ENCODE measurements around the gene TAS2R20. TPM values are rescaled to one million over a fixed set of nuclear protein-coding genes. Genes with fewer than 3 reads are reported as not detected.

Gene TAS2R20
- total RNA-seq, 1 donor from 2014 or later = 1.8 TPM

DNA sequence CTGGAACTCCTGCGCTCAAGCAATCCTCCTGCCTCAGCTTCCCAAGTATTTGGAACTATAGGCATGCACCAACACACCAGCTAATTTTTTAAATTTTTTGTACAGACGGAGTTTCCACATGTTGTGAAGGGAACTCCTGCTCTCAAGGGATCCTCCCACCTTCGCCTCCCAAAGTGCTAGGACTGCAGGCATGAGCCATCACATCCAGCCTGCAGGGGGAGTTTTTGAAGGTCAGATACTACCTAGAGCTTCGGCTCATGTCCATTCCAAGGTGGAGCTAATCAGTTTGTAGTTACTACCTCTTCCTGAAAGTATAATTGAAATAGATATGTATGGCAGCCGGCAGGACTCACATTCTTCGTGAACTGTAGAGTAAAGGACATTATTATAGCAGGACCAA, 28.0 kb upstream of the TAS2R20 start:
- no peak overlapping the region for H3K4me3 ChIP-seq (ENCODE audit: low read depth, low read length)
- no peaks in the 10 kb centered on the region for H3K36me3 ChIP-seq (ENCODE audit: control insufficient read depth, insufficient read depth, low read length)
- DNase-seq (ENCODE audit: low read depth) = no peak
- FAIRE-seq = no peak
- TF ChIP-seq, protein P1, sequence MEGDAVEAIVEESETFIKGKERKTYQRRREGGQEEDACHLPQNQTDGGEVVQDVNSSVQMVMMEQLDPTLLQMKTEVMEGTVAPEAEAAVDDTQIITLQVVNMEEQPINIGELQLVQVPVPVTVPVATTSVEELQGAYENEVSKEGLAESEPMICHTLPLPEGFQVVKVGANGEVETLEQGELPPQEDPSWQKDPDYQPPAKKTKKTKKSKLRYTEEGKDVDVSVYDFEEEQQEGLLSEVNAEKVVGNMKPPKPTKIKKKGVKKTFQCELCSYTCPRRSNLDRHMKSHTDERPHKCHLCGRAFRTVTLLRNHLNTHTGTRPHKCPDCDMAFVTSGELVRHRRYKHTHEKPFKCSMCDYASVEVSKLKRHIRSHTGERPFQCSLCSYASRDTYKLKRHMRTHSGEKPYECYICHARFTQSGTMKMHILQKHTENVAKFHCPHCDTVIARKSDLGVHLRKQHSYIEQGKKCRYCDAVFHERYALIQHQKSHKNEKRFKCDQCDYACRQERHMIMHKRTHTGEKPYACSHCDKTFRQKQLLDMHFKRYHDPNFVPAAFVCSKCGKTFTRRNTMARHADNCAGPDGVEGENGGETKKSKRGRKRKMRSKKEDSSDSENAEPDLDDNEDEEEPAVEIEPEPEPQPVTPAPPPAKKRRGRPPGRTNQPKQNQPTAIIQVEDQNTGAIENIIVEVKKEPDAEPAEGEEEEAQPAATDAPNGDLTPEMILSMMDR (IDR thresholded peaks at IDR 0.05; ENCODE audit: insufficient read depth, low read length, severe bottlenecking) = no peak
- H3K27me3 ChIP-seq (ENCODE audit: control insufficient read depth, insufficient read depth, low read length) = no peaks in the 10 kb centered on the region

DNA sequence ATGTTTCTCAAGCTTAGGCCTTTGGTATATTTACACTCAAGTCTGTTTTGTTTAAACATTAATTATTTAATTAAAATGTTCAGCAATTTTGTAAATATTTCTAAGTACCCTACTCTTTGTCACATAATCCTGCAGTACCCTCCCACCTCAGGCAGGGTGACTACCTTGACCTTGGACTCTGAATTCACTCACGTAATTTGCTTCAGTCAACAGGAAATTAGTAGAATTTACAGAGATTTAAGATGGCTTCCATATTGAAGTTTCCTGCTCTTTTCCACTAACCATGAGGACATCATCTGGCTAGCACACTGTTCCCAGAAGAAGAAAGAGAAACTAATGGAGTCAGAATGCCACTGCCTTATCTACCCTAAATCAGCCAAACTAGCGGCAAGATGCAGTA, 25.3 kb upstream of the TAS2R20 start:
- no peak for DNase-seq (ENCODE audit: low read depth)
- Histone ChIP-seq H3K27me3 (ENCODE audit: control insufficient read depth, insufficient read depth, low read length) (no peaks in the 10 kb centered on the region), H3K4me3 (ENCODE audit: low read depth, low read length) (no peak overlapping the region), H3K36me3 (ENCODE audit: control insufficient read depth, insufficient read depth, low read length) (no peaks in the 10 kb centered on the region)
- TF ChIP-seq, protein P1 (IDR thresholded peaks at IDR 0.05; ENCODE audit: insufficient read depth, low read length, severe bottlenecking) = no peak
- FAIRE-seq = no peak

DNA sequence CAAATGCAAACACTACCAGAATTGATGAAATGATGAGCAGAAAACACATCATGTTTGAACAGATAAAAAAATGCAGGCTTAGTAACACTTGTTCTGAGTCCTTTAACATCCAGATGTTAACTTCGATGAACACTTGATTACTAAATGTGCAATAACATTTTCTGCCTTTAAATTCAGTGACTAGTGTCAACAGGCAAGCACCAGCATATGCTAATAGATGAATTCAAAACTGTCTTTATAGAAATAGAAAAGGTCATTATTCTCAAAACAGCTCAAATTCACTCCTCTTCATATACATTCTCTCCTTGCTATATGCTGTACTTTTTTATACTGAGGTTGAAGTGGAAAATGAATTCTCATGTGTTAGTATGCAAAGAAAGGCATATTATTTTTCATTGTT, 24.4 kb upstream of the TAS2R20 start, which contains the start of gene TAS2R19:
TSS of gene TAS2R19 (minus strand) at position 101 of the 400 bp plus-strand sequence. CDS start at position 52, 49 bp downstream.
- TF ChIP-seq, protein P1 (IDR thresholded peaks at IDR 0.05; ENCODE audit: insufficient read depth, low read length, severe bottlenecking) = no peak
- Histone ChIP-seq H3K27me3 (ENCODE audit: control insufficient read depth, insufficient read depth, low read length) (no peaks in the 10 kb centered on the region), H3K36me3 (ENCODE audit: control insufficient read depth, insufficient read depth, low read length) (no peaks in the 10 kb centered on the region), H3K4me3 (ENCODE audit: low read depth, low read length) (no peak within 1 kb of the TSS)
- FAIRE-seq = no peak
- no peak for DNase-seq (ENCODE audit: low read depth)

DNA sequence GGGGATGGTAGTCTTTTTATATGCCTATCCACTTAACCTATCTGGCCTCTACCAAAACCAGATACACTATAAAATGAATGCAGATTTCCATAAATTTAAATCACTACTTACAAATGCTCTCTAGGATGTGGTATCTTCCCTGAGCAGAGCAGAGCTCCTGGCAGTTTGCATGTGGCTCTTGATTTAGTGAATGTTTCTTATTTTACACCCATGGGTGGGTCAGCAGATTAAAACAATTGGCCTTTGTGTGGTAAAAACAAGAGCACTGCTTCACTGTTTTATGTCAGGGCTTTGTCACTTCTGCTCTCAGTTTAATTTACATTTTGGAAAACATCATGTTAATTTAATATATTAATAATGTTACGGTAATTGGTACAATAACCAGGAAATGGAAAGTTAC, 18.8 kb upstream of the TAS2R20 start:
- Histone ChIP-seq H3K27me3 (ENCODE audit: control insufficient read depth, insufficient read depth, low read length) (no peaks in the 10 kb centered on the region), H3K4me3 (ENCODE audit: low read depth, low read length) (no peak overlapping the region), H3K36me3 (ENCODE audit: control insufficient read depth, insufficient read depth, low read length) (no peaks in the 10 kb centered on the region)
- FAIRE-seq (no peak), DNase-seq (ENCODE audit: low read depth) (no peak)
- TF ChIP-seq, protein P1 (IDR thresholded peaks at IDR 0.05; ENCODE audit: insufficient read depth, low read length, severe bottlenecking) = no peak

DNA sequence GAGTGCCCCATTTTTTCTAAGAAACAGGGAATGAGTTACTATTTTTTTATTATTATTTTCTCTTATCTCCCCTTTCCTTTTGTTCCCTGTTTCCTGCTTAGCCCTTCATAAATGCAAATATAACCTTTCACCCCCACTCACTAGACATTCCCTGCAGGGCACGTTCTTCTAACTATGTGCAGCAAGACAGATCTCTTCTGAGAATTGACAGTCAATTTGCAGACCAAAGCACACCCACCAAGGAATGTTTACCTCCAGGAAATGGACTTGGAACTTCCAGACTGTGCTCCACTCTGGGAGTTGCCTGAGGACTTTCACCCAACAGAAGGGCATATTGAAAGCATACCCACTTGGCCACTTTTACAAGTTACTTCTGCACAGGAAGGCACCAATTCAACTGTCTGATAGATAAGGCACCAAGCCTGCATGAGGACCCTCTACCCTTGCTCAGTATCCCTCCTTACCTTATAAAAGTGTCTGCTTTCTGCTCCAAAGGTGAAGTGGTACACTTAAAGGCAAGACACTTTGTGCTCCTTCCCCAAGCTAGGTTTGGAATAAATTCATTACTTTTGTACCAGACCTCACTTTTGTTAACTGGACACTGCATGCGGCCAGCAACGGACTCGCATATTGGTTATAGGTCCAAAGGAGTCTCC, 17.8 kb upstream of the TAS2R20 start:
- FAIRE-seq = no peak
- no peaks in the 10 kb centered on the region for H3K36me3 ChIP-seq (ENCODE audit: control insufficient read depth, insufficient read depth, low read length)
- TF ChIP-seq, protein P1 (IDR thresholded peaks at IDR 0.05; ENCODE audit: insufficient read depth, low read length, severe bottlenecking) = no peak

DNA sequence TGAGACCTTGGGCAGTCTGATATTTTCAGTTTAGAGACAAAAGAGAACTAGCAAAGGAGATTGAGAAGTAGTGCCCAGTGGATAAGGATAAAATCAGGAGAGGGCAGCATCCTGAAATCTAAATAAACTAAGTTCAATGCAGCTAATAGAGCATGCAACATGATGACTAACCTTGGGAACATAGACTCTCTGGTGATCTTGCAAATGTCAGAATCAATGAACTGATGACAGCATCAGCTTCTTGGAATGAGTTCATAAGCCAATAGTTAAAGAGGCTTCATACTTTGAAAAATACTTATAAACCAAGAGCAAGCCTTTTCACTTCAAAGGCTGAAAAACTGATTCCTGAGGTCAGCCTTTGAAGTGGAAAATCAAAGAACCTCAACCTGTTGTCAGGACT, 16.1 kb upstream of the TAS2R20 start:
- H3K27me3 ChIP-seq (ENCODE audit: control insufficient read depth, insufficient read depth, low read length) = no peaks in the 10 kb centered on the region
- DNase-seq (ENCODE audit: low read depth) (no peak), FAIRE-seq (no peak)
- TF ChIP-seq, protein P1 (IDR thresholded peaks at IDR 0.05; ENCODE audit: insufficient read depth, low read length, severe bottlenecking) = no peak
- H3K36me3 ChIP-seq (ENCODE audit: control insufficient read depth, insufficient read depth, low read length) = no peaks in the 10 kb centered on the region
- H3K4me3 ChIP-seq (ENCODE audit: low read depth, low read length) = no peak overlapping the region

More for the DNA sequence above, 17.8 kb upstream of the TAS2R20 start:
- Histone ChIP-seq H3K4me3 (ENCODE audit: low read depth, low read length) (no peak overlapping the region), H3K27me3 (ENCODE audit: control insufficient read depth, insufficient read depth, low read length) (no peaks in the 10 kb centered on the region)
- no peak for DNase-seq (ENCODE audit: low read depth)
